HG03558 (cell line): ENCODE measurements around the gene PRMT7.

Source experiments
- ATAC-seq: cut with Tn5 transposase; IDR thresholded peaks from one replicate; pipeline ENCODE4 v1.9.1; 2021; ENCODE audit warnings: moderate number of reproducible peaks; ENCODE audit not compliant: unreplicated experiment; ENCODE audit errors: extremely low read depth

PRMT7 gene

GRCh38 chr16:68310774-68311511 lies at the start of gene PRMT7, which contains the start of gene SLC7A6OS:
Gene PRMT7, plus strand, starts transcription at chr16:68311019. Its CDS starts 4,961 bp downstream, at chr16:68315980.
Gene SLC7A6OS, minus strand, starts transcription at chr16:68310946. Its CDS starts 20 bp downstream, at chr16:68310926.
- peak; percentile 85 for ATAC-seq

- no peak for ATAC-seq
Measured at GRCh38 chr16:68263559-68264127, 47.2 kb upstream of the PRMT7 start.

GRCh38 chr16:68264128-68265077 lies 46.4 kb upstream of the PRMT7 start, which contains the start of gene SLC7A6:
Gene SLC7A6, plus strand, starts transcription at chr16:68264526. Its CDS starts 10,201 bp downstream, at chr16:68274727.
- peak; percentile 38 for ATAC-seq

GRCh38 chr16:68265078-68265920 lies 45.5 kb upstream of the PRMT7 start:
- no peak for ATAC-seq

- no peak for ATAC-seq
Measured at GRCh38 chr16:68267612-68268405, 43.0 kb upstream of the PRMT7 start.

- no peak for ATAC-seq
Measured at GRCh38 chr16:68269793-68270192, 41.0 kb upstream of the PRMT7 start.

- ATAC-seq = no peak
Measured at GRCh38 chr16:68270353-68270752, 40.5 kb upstream of the PRMT7 start.

- ATAC-seq = no peak
Measured at GRCh38 chr16:68272507-68273209, 38.2 kb upstream of the PRMT7 start.

- ATAC-seq = no peak
Measured at GRCh38 chr16:68273459-68273858, 37.4 kb upstream of the PRMT7 start.

GRCh38 chr16:68273896-68274295 lies 36.9 kb upstream of the PRMT7 start:
- no peak for ATAC-seq

GRCh38 chr16:68274441-68274840 lies 36.4 kb upstream of the PRMT7 start:
- no peak for ATAC-seq

GRCh38 chr16:68275611-68276191 lies 35.1 kb upstream of the PRMT7 start:
- no peak for ATAC-seq

- ATAC-seq = no peak
Measured at GRCh38 chr16:68276223-68276622, 34.6 kb upstream of the PRMT7 start.

- no peak for ATAC-seq
Measured at GRCh38 chr16:68279726-68280558, 30.9 kb upstream of the PRMT7 start.

GRCh38 chr16:68281368-68282063 lies 29.3 kb upstream of the PRMT7 start:
- no peak for ATAC-seq

GRCh38 chr16:68282064-68282452 lies 28.8 kb upstream of the PRMT7 start:
- ATAC-seq = no peak

GRCh38 chr16:68283346-68283745 lies 27.5 kb upstream of the PRMT7 start:
- ATAC-seq = no peak
